HG03378 (cell line): ENCODE results near the gene S100A13.
A peak's percentile ranks its signal among the peaks of the same experiment; 100 is the strongest.
"Not testable (repeated sequence)": the region's sequence is repeated elsewhere in the genome, so short reads cannot be mapped to it uniquely, and the experiment has no call there.

ENCODE experiments used
- ATAC-seq: cut with Tn5 transposase; IDR thresholded peaks from one replicate; pipeline ENCODE4 v1.9.1; 2021; ENCODE audit warnings: mild to moderate bottlenecking, moderate library complexity; ENCODE audit not compliant: unreplicated experiment

Gene S100A13

GRCh38 chr1:153649137-153649862 lies 22.0 kb upstream of the S100A13 start:
- no peak for ATAC-seq

GRCh38 chr1:153648000-153648643 lies 20.8 kb upstream of the S100A13 start:
- no peak for ATAC-seq

- no peak for ATAC-seq
These were observed 20.0 kb upstream of the S100A13 start for GRCh38 chr1:153647346-153647714.

GRCh38 chr1:153646672-153647345 lies 19.5 kb upstream of the S100A13 start:
- ATAC-seq = no peak

- ATAC-seq = no peak
These were observed 16.5 kb upstream of the S100A13 start for GRCh38 chr1:153643816-153644215.

- no peak for ATAC-seq
These were observed 15.8 kb upstream of the S100A13 start for GRCh38 chr1:153643100-153643499.

GRCh38 chr1:153642161-153642560 lies 14.9 kb upstream of the S100A13 start:
- ATAC-seq = no peak

DNA sequence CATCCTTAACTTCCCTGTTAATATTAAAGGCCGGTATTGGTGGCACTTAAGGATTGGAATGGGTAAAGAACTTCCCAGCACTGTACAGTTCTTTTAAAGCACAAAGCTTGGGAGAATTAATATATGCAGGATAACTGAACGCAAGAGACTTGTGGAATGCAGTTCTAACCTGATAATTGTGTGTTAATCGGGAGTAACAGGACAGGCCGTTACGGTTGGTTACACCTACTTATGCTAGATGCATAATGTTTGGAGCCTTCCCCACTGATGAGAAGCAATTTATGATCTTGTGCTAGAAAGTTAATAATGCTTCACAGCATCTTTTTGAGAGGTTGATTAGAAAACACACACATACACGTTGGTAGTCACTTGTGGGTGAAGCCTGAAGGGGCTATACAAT lies 13.6 kb upstream of the S100A13 start:
- ATAC-seq = no peak

DNA sequence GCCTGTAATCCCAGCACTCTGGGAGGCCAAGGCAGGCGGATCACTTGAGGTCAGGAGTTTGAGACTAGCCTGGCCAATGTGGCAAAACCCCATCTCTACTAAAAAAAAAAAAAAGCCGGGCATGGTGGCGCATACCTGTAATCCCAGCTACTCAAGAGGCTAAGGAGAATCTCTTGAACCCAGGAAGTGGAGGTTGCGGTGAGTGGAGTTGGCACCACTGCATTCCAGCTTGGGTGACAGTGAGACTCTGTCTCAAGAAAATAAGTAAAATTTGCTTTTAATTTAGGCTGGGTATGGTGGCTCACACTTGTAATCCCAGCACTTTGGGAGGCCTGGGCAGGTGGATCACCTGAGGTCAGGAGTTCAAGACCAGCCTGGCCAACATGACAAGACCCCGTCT lies 12.9 kb upstream of the S100A13 start:
- ATAC-seq = not testable (repeated sequence)

- ATAC-seq = no peak
These were observed 12.0 kb upstream of the S100A13 start for GRCh38 chr1:153639280-153639679.

- ATAC-seq = no peak
These were observed 11.0 kb upstream of the S100A13 start for GRCh38 chr1:153638261-153638660.

- no peak for ATAC-seq
These were observed 9.0 kb upstream of the S100A13 start for GRCh38 chr1:153636312-153636711.

DNA sequence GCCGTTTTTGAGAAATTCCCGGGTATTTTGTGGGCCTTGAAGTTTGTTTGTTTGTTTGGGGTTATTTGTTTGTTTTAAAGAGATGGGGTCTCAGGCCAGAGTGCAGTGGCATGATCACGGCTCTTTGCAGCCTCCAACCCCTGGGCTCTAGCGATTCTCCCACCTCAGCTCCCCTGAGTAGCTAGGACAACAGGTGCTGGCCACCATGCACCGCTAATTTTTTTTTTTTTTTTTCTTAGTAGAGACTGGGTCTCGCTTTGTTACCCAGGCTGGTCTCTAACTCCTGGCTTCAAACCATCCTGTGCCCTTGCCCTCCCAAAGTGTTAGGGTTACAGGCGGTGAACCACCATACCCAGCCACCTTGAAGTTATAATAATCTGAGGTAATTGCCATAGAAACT lies 8.6 kb upstream of the S100A13 start:
- no peak for ATAC-seq

GRCh38 chr1:153633754-153634665 lies 6.7 kb upstream of the S100A13 start, which contains the start of gene CHTOP:
Gene CHTOP (plus strand): TSS chr1:153634066. CDS start chr1:153636589, 2,523 bp downstream.
- ATAC-seq = peak; percentile 83

GRCh38 chr1:153633161-153633753 lies 6.0 kb upstream of the S100A13 start:
- ATAC-seq = no peak

GRCh38 chr1:153631047-153632022 lies 4.0 kb upstream of the S100A13 start:
- ATAC-seq = no peak

GRCh38 chr1:153630384-153630783 lies 3.1 kb upstream of the S100A13 start:
- ATAC-seq = no peak

DNA sequence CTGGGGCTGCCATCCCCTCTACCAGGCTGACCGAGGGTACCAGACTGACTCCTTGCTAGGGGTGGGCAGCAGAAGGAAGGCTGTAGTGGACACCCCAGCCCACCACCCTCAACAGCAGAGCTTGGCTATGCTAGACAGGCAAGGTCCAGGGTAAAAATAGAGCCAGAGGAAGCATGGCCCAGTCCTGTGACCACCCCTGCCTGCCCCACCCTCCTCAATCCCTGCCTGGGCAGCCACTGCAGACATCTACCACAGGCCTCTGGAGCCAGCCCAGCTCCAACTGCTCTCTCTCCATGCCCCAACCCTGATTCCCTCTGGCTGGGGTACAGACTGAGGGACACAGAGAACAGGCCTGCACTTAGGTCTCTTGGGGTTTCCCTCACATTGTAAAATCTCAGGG lies 2.7 kb upstream of the S100A13 start:
- ATAC-seq = no peak

DNA sequence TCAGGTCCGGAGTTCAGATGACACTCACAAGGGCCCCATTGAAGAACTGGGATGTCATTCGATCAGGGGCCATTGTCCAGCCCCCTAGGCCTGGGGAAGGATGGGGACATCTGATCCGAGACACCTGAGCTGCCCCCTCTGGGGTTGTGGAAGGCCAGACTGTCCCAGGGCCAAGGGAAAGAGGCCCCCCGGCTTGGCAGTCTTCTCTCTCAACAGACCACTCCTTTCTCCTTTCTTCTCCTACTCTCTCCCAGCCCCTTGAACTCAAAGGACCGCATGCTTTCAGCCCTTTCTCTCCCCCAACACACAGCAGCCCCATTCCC lies 2.0 kb upstream of the S100A13 start:
- no peak for ATAC-seq
